IgD-negative memory B cell (primary cell): ENCODE results near the gene KRT6C. TPM values are rescaled to one million over a fixed set of nuclear protein-coding genes. Genes with fewer than 3 reads are reported as not detected.
A peak's percentile ranks its signal among the peaks of the same experiment; 100 is the strongest.
"Not testable (repeated sequence)": the region's sequence is repeated elsewhere in the genome, so short reads cannot be mapped to it uniquely, and the experiment has no call there.

Source experiments
- H3K27ac Mint-ChIP-seq, 3 donors: one replicate each; pipeline ENCODE4 v1.8.0; 2020 to 2022; ENCODE audit warnings: mild to moderate bottlenecking in 3 of 3, mixed read lengths in 3 of 3, moderate library complexity in 1 of 3
- H3K27me3 Mint-ChIP-seq: one replicate; pipeline ENCODE4 v1.8.0; 2021; ENCODE audit warnings: mixed read lengths
- H3K36me3 Mint-ChIP-seq: one replicate; pipeline ENCODE4 v1.8.0; 2020; ENCODE audit warnings: mild to moderate bottlenecking, mixed read lengths
- H3K4me1 Mint-ChIP-seq, 3 donors: one replicate each; pipeline ENCODE4 v1.8.0; 2020 to 2022; ENCODE audit warnings: mixed read lengths in 3 of 3, mild to moderate bottlenecking in 1 of 3
- H3K4me3 Mint-ChIP-seq, 4 donors: one replicate each; pipeline ENCODE4 v1.8.0; 2020 to 2022; ENCODE audit warnings: mild to moderate bottlenecking in 4 of 4, mixed read lengths in 4 of 4, moderate library complexity in 3 of 4
- H3K9me3 Mint-ChIP-seq, 3 donors: one replicate each; pipeline ENCODE4 v1.8.0; 2020 to 2021; ENCODE audit warnings: mixed read lengths in 3 of 3, mild to moderate bottlenecking in 1 of 3
- polyA plus RNA-seq: library from polyadenylated mRNA; unstranded; fragments of 300-500 nt; fragmentation: Illumina TruSeq; gene quantifications from one replicate; pipeline ENCODE4 v1.2.3, GENCODE V29; 2021

The KRT6C gene
- polyA plus RNA-seq, 1 donor from 2014 or later = not detected

DNA sequence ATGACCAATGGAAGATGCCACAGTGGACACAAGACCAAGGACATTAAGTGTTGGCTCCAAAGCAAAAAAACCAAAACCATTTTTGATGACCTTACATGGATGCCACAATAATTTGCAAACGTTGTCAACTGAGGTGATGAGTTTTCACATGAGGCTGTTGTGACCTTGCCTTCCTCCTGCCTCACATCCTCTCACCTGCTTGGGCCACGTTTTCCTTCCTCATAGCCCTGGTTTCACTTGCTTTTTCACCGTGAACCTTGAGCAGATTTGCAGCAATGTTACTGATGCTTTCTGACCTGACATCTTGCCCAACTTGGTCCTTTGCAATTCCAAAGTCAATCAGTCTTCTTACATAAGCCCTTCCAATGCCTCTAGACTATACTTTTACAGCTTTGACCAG is 25.4 kb downstream of the KRT6C start:
- Mint-ChIP-seq H3K9me3 (peaks cover 0 to 3% (median 0%) of the 10 kb centered on the region in 3 donors), H3K27ac (no peak overlapping the region), H3K27me3 (peaks cover 5% of the 10 kb centered on the region), H3K36me3 (peaks cover 2% of the 10 kb centered on the region), H3K4me1 (peaks cover 0 to 7% (median 7%) of the 10 kb centered on the region in 3 donors), H3K4me3 (peak overlapping the region in 1 of 4 donors; percentile 52)

DNA sequence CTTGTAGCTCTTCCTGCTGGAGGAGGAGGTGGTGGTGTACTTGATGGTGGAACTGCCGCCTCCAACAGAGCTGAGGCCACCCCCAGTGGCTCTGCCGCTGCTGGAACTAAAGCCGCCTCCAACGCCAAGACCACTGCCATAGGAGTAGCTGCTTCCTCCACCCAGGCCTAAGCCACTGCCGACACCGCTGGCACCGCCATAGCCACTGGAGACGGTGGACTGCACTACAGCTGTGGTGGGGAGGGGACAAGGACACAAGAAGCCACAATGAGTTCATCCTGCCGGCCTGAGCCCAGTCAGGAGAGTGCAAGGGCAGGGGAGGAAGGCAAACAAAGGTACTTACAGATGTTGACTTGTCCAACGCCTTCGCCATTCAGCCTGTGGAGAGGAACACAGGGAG is 26.4 kb downstream of the KRT6C start:
- not testable (repeated sequence) for H3K27ac Mint-ChIP-seq, H3K4me1 Mint-ChIP-seq, H3K36me3 Mint-ChIP-seq, H3K4me3 Mint-ChIP-seq, H3K9me3 Mint-ChIP-seq, H3K27me3 Mint-ChIP-seq

DNA sequence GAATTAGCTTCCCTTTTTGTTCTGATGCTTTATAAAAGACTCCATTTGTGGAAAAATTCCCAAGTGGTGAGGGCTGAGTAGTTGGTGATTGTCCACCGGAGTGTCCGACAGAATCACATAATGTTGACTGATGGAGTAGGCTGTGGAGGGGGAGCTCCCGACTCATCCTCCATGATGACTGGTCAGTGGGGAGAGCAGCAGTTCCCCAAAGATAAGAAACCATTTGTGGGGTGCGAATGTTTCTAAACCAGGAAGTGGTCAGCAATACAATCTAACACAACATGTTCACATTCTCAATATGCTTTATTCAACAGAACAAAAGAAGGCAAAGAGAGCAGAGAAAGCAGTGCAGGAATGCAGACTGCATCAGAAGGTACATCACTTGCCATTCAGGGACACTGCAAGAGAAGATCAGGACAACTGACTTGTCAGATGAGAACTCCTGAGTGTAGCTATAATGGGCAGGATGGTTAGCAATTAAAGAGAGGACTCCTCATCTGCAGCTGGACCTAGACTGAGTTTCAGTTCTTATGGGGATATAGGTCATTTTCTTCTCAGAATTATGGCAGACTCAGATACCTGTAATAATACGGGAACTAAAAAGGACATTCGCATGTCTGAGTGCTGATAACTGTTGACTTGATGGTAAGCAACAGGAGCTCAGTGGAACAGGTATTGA is 27.1 kb downstream of the KRT6C start:
- Mint-ChIP-seq H3K27me3 (peaks cover 6% of the 10 kb centered on the region), H3K9me3 (peaks cover 0 to 3% (median 0%) of the 10 kb centered on the region in 3 donors), H3K4me1 (peaks cover 0 to 7% (median 7%) of the 10 kb centered on the region in 3 donors), H3K4me3 (no peak overlapping the region), H3K36me3 (peaks cover 2% of the 10 kb centered on the region), H3K27ac (no peak overlapping the region)

- Mint-ChIP-seq H3K4me1 (peaks cover 0 to 7% (median 7%) of the 10 kb centered on the region in 3 donors), H3K27ac (peak overlapping the region in 1 of 3 donors; percentile 12), H3K27me3 (peaks cover 12% of the 10 kb centered on the region), H3K9me3 (peaks cover 0 to 3% (median 0%) of the 10 kb centered on the region in 3 donors), H3K4me3 (no peak overlapping the region), H3K36me3 (peaks cover 2% of the 10 kb centered on the region)
Observed at GRCh38 chr12:52445876-52446275, 27.7 kb downstream of the KRT6C start.

DNA sequence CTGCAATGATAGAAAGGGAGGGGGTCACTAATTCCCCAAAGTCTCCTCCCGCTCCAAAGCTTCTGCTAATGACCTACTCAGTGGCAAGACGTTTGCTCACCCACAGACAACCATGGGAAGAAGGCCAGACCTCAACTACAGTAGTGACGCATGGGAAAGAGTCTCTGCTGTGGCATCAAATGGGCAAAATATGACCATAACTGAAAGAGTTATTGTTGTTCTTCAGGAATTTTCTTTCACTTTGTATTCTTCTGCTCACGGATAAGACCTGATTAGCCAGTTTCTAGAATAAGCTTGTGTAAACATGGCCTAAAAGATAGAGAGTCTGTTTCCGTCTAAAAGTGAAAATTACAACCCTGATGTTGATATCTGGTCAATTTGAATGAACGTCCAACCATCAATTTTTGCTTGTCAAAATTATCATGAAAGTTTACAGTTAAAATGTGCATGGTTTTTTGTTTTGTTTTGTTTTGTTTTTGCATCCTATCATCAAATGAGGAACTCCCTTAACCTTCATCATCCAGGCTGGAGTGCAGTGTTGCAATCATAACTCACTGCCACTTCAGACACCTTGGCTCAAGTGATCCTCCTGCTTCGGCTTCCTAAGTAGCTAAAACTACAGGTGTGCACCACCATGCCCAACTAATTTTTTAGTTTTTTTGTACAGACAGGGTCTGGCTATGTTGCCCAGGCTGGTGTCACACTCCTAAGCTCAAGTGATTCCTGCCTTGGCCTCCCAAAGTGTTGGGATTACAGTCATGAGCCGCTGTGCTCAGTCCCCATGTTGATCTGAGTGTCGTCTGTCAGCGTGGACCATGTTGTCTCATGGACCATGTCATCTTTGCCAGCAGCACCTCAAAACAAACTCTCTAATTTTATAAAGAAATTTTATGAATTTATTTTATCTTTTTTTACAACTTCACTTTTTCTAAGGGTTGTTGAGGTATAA is 28.7 kb downstream of the KRT6C start:
- H3K4me1 Mint-ChIP-seq = peaks cover 0 to 7% (median 7%) of the 10 kb centered on the region in 3 donors
- peaks cover 2% of the 10 kb centered on the region for H3K36me3 Mint-ChIP-seq
- H3K27ac Mint-ChIP-seq = no peak overlapping the region
- peaks cover 13% of the 10 kb centered on the region for H3K27me3 Mint-ChIP-seq
- no peak overlapping the region for H3K4me3 Mint-ChIP-seq
- H3K9me3 Mint-ChIP-seq = peaks cover 0 to 3% (median 0%) of the 10 kb centered on the region in 3 donors

DNA sequence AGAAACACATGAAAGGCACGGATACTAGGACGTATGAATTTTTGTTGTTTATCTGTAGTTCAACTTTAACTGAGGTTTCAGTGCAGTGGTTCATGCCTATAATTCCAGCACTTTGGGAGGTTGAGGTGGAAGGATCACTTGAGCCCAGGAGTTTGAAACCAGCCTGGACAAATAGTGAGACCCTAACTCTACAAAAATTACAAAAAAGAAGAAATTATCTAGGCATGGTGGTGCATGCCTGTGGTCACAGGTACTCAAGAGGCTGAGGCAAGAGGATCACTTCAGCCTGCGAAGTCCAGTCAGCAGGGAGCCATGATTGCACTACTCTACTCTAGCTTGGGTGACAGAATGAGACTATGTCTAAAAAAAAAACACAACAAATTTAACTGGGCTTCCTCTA is 29.6 kb downstream of the KRT6C start:
- H3K4me1 Mint-ChIP-seq = peaks cover 0 to 7% (median 7%) of the 10 kb centered on the region in 3 donors
- H3K27ac Mint-ChIP-seq = no peak overlapping the region
- peaks cover 0 to 3% (median 0%) of the 10 kb centered on the region in 3 donors for H3K9me3 Mint-ChIP-seq
- no peak overlapping the region for H3K4me3 Mint-ChIP-seq
- peaks cover 12% of the 10 kb centered on the region for H3K27me3 Mint-ChIP-seq
- peaks cover 2% of the 10 kb centered on the region for H3K36me3 Mint-ChIP-seq

DNA sequence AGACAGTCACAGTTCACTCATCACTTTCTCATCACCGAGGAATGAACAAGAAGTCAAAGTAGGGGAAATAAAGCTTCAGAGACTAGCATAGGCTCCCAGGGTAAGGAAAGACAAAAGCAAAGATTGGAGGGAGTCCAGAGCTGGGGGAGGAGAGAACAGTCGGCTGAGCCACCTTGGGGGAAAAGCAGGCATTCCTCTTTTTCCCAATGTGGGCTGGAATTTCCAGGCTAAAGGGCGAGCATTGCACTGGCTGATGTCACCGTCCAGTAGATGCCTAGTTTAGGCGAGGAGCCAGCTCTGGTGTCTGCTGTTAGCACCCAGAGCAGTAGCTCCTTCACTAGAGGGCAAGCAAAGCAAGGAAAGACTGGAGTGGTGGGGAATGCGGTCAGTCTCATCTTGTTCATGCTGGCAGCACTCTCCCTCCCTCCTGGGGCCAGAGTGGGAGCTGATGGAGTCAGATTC is 31.0 kb downstream of the KRT6C start:
- no peaks in the 10 kb centered on the region for H3K4me1 Mint-ChIP-seq
- H3K27me3 Mint-ChIP-seq = peaks cover 12% of the 10 kb centered on the region
- peaks cover 0 to 3% (median 0%) of the 10 kb centered on the region in 3 donors for H3K9me3 Mint-ChIP-seq
- no peak overlapping the region for H3K27ac Mint-ChIP-seq
- no peak overlapping the region for H3K4me3 Mint-ChIP-seq
- H3K36me3 Mint-ChIP-seq = no peaks in the 10 kb centered on the region

GRCh38 chr12:52441320-52441911 is 32.2 kb downstream of the KRT6C start:
- H3K4me3 Mint-ChIP-seq = no peak overlapping the region
- H3K27me3 Mint-ChIP-seq = peaks cover 17% of the 10 kb centered on the region
- H3K36me3 Mint-ChIP-seq = no peaks in the 10 kb centered on the region
- H3K4me1 Mint-ChIP-seq = no peaks in the 10 kb centered on the region
- no peak overlapping the region for H3K27ac Mint-ChIP-seq
- no peaks in the 10 kb centered on the region for H3K9me3 Mint-ChIP-seq

DNA sequence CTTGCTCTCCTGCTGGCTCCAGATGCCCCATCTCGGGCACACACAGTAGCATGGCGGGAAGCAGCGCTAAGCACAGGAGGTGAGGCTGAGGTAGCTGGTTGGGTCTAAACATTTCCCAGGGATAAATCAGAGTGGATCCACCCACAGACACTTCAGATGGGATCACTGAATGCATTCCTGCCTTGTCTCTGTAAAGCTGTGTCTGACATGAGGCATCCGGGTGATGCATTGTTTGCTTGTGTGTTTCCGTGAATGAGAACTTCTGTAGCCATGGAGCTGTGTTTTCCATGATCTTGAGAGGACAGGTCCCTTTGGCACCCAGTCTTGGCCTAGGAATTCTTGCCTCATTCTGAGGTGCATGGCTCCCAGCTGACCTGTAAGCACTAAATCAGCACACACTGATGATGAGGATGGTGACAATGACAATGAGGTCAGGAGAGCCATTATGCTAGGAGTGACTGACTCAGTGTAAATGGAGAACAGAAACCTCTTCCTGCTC is 32.7 kb downstream of the KRT6C start:
- Mint-ChIP-seq H3K4me1 (no peaks in the 10 kb centered on the region), H3K27ac (no peak overlapping the region), H3K4me3 (no peak overlapping the region), H3K36me3 (no peaks in the 10 kb centered on the region), H3K9me3 (no peaks in the 10 kb centered on the region), H3K27me3 (peaks cover 17% of the 10 kb centered on the region)

DNA sequence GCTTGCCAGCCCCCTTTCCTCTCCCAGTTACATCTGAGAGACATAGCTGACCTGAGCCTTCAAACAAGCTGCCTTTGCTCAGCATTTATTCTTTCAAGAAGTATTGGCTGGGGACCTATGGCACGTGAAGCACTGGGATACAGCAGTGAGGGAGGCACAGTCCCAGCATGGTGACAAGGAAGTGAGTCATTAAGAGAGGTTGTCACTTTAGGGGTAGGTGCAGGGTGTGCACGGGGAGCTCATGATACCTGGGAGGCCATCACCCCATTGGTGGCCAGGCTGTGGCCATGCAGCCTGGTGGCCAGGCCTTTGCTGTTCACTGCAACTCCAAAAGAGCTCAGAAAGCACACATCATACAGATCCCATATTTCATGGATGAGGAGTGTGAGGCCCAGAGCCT is 33.8 kb downstream of the KRT6C start:
- H3K4me1 Mint-ChIP-seq = no peaks in the 10 kb centered on the region
- no peaks in the 10 kb centered on the region for H3K36me3 Mint-ChIP-seq
- no peak overlapping the region for H3K27ac Mint-ChIP-seq
- H3K27me3 Mint-ChIP-seq = peaks cover 17% of the 10 kb centered on the region
- no peaks in the 10 kb centered on the region for H3K9me3 Mint-ChIP-seq
- no peak overlapping the region for H3K4me3 Mint-ChIP-seq

DNA sequence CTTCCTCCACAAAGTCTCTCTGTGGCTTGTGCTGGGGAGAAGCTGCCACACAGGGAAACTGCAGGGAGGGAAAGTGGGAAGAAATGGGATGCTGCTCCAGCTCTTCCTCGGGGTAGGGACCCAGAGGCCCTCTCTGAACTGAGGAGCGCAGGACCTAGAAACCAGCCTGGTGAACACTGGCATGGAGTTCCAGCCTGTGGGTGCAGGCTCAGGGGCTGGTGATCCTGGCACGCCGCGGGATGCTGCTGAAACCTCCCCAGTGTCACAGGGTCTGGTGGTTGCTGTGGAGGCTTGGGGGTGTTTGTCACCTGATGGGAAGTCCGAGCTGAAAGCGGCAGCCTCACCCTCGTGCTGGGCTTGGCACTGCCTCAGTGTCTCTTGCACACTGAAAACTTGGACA is 34.2 kb downstream of the KRT6C start:
- Mint-ChIP-seq H3K27ac (no peak overlapping the region), H3K4me3 (no peak overlapping the region), H3K27me3 (peaks cover 17% of the 10 kb centered on the region), H3K9me3 (no peaks in the 10 kb centered on the region), H3K36me3 (no peaks in the 10 kb centered on the region), H3K4me1 (no peaks in the 10 kb centered on the region)

DNA sequence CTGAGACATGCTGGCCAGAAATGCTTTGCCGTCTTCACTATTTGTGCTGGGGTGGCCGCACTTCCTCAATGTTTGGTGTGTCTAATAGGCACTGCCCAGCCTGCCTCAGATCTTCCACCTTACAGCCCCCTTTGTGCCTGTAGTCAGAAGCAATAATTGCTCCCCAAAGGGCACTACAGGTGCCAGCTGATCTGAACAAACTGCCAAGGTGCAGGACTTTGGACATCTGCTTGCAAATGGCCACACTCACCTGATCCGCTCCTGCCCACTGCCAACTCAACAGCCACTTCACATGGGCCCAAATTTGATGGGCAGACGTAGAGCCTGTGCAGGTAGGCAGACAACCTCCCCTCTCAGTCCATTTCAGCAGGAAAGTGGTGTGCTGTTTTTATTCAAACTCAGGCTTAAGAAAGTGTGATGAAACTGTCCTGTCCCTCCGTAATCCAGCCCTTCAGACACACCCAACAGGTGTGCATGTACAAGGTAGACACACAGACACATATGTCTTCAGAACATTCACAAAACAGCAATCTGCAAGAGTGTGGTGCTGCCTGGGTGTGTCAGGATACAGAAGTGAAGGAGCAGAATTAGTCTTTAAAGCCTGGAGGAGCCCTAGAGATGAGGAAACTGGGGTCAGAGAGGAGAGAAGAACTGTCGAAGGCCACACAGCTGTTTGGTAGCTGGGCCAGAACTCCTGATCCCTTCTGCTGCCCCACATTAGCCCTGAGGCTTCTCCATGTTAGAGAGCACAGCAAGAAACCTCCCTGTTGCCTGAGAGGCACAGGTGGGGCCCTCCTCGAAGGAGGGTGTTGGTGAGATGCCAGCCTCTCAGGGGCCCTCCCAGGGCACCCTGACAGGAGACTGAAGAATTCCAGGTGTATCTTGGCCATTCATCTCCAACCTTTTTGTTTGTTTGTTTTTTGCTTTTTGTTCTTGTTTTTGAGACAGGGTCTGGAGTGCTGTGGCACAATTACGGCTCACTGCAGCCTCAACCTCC is 35.0 kb downstream of the KRT6C start:
- Mint-ChIP-seq H3K9me3 (no peaks in the 10 kb centered on the region), H3K4me1 (no peaks in the 10 kb centered on the region), H3K27me3 (peaks cover 17% of the 10 kb centered on the region), H3K36me3 (no peaks in the 10 kb centered on the region), H3K27ac (no peak overlapping the region), H3K4me3 (no peak overlapping the region)

DNA sequence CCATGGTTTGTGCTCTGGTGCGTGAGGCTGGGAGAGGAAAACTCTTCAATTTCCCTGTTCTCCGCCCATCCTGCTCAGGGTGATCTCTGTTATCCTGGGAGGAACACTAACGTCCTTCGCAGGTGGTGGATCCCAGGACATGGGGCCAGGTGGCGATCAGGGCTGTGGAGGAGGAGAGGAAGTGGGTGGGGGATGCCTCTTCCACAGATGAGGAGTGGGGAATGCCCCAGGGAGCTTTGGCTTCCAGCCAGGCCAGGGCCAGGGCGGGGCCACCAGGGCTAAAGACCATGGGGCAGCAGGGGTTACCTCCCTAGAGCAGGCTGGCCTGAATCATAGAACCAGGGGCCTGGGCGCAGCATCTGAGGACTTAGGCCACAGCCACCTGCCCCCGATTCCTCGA is 36.1 kb downstream of the KRT6C start:
- no peaks in the 10 kb centered on the region for H3K36me3 Mint-ChIP-seq
- H3K9me3 Mint-ChIP-seq = no peaks in the 10 kb centered on the region
- peaks cover 17% of the 10 kb centered on the region for H3K27me3 Mint-ChIP-seq
- no peak overlapping the region for H3K27ac Mint-ChIP-seq
- no peak overlapping the region for H3K4me3 Mint-ChIP-seq
- H3K4me1 Mint-ChIP-seq = no peaks in the 10 kb centered on the region

DNA sequence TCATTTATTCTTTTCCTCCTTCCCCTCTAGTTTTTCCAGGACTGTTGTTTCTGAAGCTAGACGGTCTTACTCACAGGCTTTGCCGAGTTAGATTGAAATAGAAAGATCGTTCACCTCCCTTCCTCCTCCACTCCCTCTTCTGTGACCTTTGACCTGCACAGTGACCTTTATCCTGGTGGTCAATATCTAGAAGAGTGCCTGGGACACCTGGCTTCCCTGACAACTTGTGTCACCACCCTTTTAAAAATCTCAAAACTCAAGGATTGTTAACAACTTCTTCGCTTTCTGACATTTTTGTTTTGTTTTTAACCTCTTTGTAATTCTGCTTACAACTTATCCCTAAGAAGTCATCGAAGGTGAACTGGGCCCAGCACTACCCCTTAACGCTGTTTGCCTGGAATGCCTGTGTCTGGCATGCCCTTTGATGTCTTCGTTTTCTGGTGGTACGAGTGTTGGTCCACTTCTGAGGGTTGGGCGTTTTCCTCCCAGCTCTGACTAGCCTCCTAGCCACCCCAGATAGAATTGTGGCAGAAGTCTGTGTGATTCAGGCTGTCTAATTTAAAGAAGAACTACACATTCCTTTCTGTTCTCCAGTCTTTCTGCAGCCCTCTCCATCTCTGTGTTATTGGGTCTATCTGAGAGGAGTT is 36.7 kb downstream of the KRT6C start:
- Mint-ChIP-seq H3K36me3 (no peaks in the 10 kb centered on the region), H3K4me1 (no peaks in the 10 kb centered on the region), H3K9me3 (no peaks in the 10 kb centered on the region), H3K4me3 (no peak overlapping the region), H3K27me3 (peaks cover 15% of the 10 kb centered on the region), H3K27ac (peak overlapping the region in 1 of 3 donors; percentile 28)
